ENCODE data around the gene TBX21. TPM values are rescaled to one million over a fixed set of nuclear protein-coding genes. Genes with fewer than 3 reads are reported as not detected.

The TBX21 gene
- total and polyA plus RNA-seq, 9 of the 15 experiments (the other 6 are each of a cell fraction or from before 2014, with no cell fraction given), result 0.07 TPM; not detected in 8

DNA sequence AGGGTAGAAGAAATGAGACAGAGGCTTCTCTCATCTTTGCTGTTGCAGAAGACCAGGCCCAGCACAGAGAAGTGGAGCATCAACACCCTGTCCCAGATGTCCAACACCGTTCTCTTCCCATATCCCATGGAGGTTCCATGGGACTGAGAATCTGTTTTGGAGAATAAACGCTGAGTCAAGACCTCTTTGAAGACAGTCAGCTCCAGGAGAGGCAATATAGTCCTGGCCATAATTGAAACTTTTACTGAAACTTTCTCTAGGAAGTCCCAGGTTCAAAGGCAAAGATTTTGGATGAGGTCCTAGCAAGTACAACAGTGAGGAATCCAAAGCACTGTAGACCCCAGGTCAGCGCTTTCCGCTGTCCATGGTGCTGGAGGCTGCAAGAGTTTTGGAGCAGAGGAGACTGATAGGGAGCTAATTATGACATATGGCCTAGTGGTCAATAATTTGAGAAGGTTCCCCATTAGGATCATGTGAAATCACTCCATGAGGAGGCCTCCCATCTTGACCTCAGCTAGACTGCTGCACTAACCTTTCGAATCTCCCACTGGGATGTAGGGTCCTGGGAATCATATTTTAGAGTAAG is 52.6 kb downstream of the TBX21 start (continued):
- TF ChIP-seq TEAD1 (CRISPR knock-in tag; IDR thresholded peaks at IDR 0.05) (no peak), ZNF76 (CRISPR knock-in tag; IDR thresholded peaks at IDR 0.05; ENCODE audit: borderline replicate concordance) (no peak), NELFE (IDR thresholded peaks at IDR 0.05; ENCODE audit: insufficient read depth, insufficient read length) (no peak), CREM (IDR thresholded peaks at IDR 0.05; ENCODE audit: low read depth) (no peak), ZNF282 (CRISPR knock-in tag; IDR thresholded peaks at IDR 0.05) (no peak), MEF2D (tag; conservative IDR thresholded peaks at IDR 0.05; ENCODE audit: low read depth) (no peak), ZNF212 (CRISPR knock-in tag; IDR thresholded peaks at IDR 0.05) (no peak), POLR3A (IDR thresholded peaks at IDR 0.05; ENCODE audit: borderline replicate concordance, extremely low read depth, insufficient read depth, insufficient read length) (no peak), SMAD1 (IDR thresholded peaks at IDR 0.05; ENCODE audit: low read depth, low read length, partially characterized antibody) (no peak), IRF2 (CRISPR knock-in tag; IDR thresholded peaks at IDR 0.05) (no peak), MAFG (tag; conservative IDR thresholded peaks at IDR 0.05) (peak; percentile 40; the same call in 1 of the 2 replicates), ZNF431 (CRISPR knock-in tag; IDR thresholded peaks at IDR 0.05) (no peak), EWSR1 (IDR thresholded peaks at IDR 0.05; ENCODE audit: borderline replicate concordance, low read depth, partially characterized antibody) (no peak), NFRKB (IDR thresholded peaks at IDR 0.05; ENCODE audit: low read depth) (no peak)
- TF ChIP-seq, protein P1, sequence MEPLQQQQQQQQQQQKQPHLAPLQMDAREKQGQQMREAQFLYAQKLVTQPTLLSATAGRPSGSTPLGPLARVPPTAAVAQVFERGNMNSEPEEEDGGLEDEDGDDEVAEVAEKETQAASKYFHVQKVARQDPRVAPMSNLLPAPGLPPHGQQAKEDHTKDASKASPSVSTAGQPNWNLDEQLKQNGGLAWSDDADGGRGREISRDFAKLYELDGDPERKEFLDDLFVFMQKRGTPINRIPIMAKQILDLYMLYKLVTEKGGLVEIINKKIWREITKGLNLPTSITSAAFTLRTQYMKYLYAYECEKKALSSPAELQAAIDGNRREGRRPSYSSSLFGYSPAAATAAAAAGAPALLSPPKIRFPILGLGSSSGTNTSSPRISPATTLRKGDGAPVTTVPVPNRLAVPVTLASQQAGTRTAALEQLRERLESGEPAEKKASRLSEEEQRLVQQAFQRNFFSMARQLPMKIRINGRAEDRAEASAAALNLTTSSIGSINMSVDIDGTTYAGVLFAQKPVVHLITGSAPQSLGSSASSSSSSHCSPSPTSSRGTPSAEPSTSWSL (CRISPR knock-in tag; IDR thresholded peaks at IDR 0.05; ENCODE audit: borderline replicate concordance), result no peak
- TF ChIP-seq, protein P2, sequence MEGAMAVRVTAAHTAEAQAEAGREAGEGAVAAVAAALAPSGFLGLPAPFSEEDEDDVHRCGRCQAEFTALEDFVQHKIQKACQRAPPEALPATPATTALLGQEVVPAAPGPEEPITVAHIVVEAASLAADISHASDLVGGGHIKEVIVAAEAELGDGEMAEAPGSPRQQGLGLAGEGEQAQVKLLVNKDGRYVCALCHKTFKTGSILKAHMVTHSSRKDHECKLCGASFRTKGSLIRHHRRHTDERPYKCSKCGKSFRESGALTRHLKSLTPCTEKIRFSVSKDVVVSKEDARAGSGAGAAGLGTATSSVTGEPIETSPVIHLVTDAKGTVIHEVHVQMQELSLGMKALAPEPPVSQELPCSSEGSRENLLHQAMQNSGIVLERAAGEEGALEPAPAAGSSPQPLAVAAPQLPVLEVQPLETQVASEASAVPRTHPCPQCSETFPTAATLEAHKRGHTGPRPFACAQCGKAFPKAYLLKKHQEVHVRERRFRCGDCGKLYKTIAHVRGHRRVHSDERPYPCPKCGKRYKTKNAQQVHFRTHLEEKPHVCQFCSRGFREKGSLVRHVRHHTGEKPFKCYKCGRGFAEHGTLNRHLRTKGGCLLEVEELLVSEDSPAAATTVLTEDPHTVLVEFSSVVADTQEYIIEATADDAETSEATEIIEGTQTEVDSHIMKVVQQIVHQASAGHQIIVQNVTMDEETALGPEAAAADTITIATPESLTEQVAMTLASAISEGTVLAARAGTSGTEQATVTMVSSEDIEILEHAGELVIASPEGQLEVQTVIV (CRISPR knock-in tag; IDR thresholded peaks at IDR 0.05; ENCODE audit: borderline replicate concordance), result no peak
- TF ChIP-seq, protein P3, sequence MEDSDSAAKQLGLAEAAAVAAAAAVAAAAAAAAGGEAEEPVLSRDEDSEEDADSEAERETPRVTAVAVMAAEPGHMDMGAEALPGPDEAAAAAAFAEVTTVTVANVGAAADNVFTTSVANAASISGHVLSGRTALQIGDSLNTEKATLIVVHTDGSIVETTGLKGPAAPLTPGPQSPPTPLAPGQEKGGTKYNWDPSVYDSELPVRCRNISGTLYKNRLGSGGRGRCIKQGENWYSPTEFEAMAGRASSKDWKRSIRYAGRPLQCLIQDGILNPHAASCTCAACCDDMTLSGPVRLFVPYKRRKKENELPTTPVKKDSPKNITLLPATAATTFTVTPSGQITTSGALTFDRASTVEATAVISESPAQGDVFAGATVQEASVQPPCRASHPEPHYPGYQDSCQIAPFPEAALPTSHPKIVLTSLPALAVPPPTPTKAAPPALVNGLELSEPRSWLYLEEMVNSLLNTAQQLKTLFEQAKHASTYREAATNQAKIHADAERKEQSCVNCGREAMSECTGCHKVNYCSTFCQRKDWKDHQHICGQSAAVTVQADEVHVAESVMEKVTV (CRISPR knock-in tag; IDR thresholded peaks at IDR 0.05), result no peak
- TF ChIP-seq, protein P4, sequence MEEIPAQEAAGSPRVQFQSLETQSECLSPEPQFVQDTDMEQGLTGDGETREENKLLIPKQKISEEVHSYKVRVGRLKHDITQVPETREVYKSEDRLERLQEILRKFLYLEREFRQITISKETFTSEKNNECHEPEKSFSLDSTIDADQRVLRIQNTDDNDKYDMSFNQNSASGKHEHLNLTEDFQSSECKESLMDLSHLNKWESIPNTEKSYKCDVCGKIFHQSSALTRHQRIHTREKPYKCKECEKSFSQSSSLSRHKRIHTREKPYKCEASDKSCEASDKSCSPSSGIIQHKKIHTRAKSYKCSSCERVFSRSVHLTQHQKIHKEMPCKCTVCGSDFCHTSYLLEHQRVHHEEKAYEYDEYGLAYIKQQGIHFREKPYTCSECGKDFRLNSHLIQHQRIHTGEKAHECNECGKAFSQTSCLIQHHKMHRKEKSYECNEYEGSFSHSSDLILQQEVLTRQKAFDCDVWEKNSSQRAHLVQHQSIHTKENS (CRISPR knock-in tag; IDR thresholded peaks at IDR 0.05), result no peak
- TF ChIP-seq, protein P5, sequence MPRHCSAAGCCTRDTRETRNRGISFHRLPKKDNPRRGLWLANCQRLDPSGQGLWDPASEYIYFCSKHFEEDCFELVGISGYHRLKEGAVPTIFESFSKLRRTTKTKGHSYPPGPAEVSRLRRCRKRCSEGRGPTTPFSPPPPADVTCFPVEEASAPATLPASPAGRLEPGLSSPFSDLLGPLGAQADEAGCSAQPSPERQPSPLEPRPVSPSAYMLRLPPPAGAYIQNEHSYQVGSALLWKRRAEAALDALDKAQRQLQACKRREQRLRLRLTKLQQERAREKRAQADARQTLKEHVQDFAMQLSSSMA (CRISPR knock-in tag; IDR thresholded peaks at IDR 0.05), result no peak

Measured in K562 (cell line).